ENCODE results near the gene RPTOR.

DNA sequence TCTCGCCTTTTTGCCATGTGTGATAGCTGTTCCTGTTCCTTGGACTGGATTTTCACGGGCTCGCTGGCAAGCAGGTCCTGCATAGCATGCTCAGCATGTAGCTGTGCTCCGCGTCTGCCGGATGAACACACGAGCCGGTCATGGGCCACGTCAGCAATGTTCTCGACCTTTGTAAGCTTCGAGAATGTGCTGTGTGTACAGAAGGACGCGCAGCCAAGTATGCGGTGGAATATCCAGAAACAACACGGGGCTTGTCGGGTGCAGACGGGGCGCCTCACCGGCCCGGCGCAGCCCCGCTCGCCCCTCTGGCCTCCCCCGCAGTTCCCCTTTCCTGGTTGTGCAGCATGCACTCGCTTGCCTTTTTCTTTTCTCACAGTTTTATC, 42.2 kb downstream of the RPTOR start:
- TF ChIP-seq EZH2 (IDR thresholded peaks at IDR 0.05) (no peak), POLR2AphosphoS5 (IDR thresholded peaks at IDR 0.05; ENCODE audit: borderline replicate concordance, low read depth, low read length) (no peak), FOXP2 (optimal IDR thresholded peaks at IDR 0.05; ENCODE audit: control extremely low read depth, extremely low read length, insufficient read depth) (no peak)
